H1 (cell line): Measurements from ENCODE around the gene TBC1D26.
"Not testable (repeated sequence)": the region's sequence is repeated elsewhere in the genome, so short reads cannot be mapped to it uniquely, and the experiment has no call there.

Experiments used
- BCL11A ChIP-seq, 2 experiments: IDR thresholded peaks; one replicate each; pipeline ENCODE4 v1.6.1; 2011; ENCODE audit warnings: low read depth in 2 of 2, low read length in 2 of 2, mild to moderate bottlenecking in 2 of 2
- CTCF ChIP-seq, 3 experiments: IDR thresholded peaks; 1 replicate in 2 of 3; 2 replicates in 1 of 3; pipeline versions ENCODE4 v1.5.1 to v1.6.1; 2011; ENCODE audit warnings: low read length in 3 of 3, mild to moderate bottlenecking in 3 of 3, inconsistent platforms in 2 of 3, low read depth in 1 of 3, moderate library complexity in 1 of 3; ENCODE audit not compliant: insufficient read depth in 1 of 3; ENCODE audit errors: control extremely low read depth in 1 of 3
- JUND ChIP-seq: IDR thresholded peaks from 2 replicates; pipeline ENCODE4 v1.6.1; 2011; ENCODE audit warnings: mild to moderate bottlenecking, improper control_type of control experiment, low read length
- POLR2A ChIP-seq, 2 experiments: IDR thresholded peaks; 1 replicate in 1 of 2; 2 replicates in 1 of 2; pipeline ENCODE4 v1.6.1; 2011; ENCODE audit warnings: low read depth in 2 of 2, low read length in 2 of 2, mild to moderate bottlenecking in 2 of 2; ENCODE audit errors: control extremely low read depth in 1 of 2
- POLR2AphosphoS5 ChIP-seq: IDR thresholded peaks from 2 replicates; pipeline ENCODE4 v1.6.1; 2011; ENCODE audit warnings: low read depth, low read length
- RXRA ChIP-seq: IDR thresholded peaks from 2 replicates; pipeline ENCODE4 v1.6.1; 2011; ENCODE audit warnings: low read depth, mild to moderate bottlenecking, low read length, moderate library complexity; ENCODE audit not compliant: insufficient read depth
- SP4 ChIP-seq: IDR thresholded peaks from 2 replicates; pipeline ENCODE4 v1.6.1; 2012; ENCODE audit warnings: low read length, inconsistent platforms

DNA sequence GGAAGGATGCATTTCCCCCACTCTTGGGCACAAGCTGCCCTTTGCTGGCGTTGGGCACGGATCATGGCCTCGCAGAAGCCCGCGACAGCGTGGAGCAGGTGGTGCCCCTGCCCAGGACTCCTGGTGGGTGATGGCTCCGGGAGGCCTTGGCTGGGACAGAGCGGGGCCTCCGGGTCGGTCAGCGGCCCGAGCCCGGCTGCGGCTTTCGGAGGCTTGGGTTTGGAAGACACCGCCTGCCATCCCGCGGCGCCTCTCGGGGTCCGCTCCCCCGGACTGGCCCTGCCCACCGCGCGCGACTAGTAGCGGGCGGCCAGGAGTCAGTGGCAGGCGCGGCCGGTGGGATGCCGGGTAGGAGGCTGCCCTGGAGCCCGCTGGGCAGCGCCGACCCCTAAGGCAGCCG, 17.3 kb downstream of the TBC1D26 start:
- not testable (repeated sequence) for TF ChIP-seq POLR2AphosphoS5; CTCF (IDR thresholded peaks at IDR 0.05; ENCODE audit: control extremely low read depth in 1 of 3, insufficient read depth in 1 of 3, low read depth in 1 of 3, low read length in 3 of 3); RXRA; POLR2A (IDR thresholded peaks at IDR 0.05; ENCODE audit: control extremely low read depth in 1 of 2, low read depth in 2 of 2, low read length in 2 of 2); SP4; BCL11A (IDR thresholded peaks at IDR 0.05; ENCODE audit: low read depth in 2 of 2, low read length in 2 of 2); JUND
